HCT116 (cell line): ENCODE measurements around the gene DND1. TPM values are rescaled to one million over a fixed set of nuclear protein-coding genes. Genes with fewer than 3 reads are reported as not detected.

Source experiments
- ATAC-seq: fragments of 200-7000 bp; cut with Tn5 transposase; 2 replicates; pipeline ENCODE4 v1.9.1; 2020; ENCODE audit warnings: mild to moderate bottlenecking, moderate library complexity
- BruUV-seq: library from RNA; stranded (reverse); fragments of 400-500 nt; replicated peaks from 2 replicates; lab custom pipeline; 2021; lab: Mats Ljungman, UMichigan
- CTCF ChIA-PET: fragments of 300-600 bp; sonication (Branson Sonifier 250); formaldehyde crosslinking; loops from one replicate; lab custom pipeline; 2021; ENCODE audit warnings: antibody characterized with exemption; lab: Charles Lee
- POLR2A ChIA-PET: fragments of 300-600, 350-600 bp; sonication (Branson Sonifier 250); formaldehyde crosslinking; loops from one replicate; lab custom pipeline; 2021; ENCODE audit warnings: antibody characterized with exemption; lab: Charles Lee
- RAD21 ChIA-PET, 2 experiments: fragments of 300-600 bp; sonication (Branson Sonifier 250); formaldehyde crosslinking; loops; one replicate each; lab custom pipeline; 2023; ENCODE audit warnings: low total read pairs in 2 of 2; ENCODE audit not compliant: uncharacterized antibody in 2 of 2, unreplicated experiment in 2 of 2, low non-redundant PET in 1 of 2; lab: Charles Lee
- DNase-seq: peaks from one replicate; pipeline ENCODE4 v3.0.0-alpha.2; 2010; ENCODE audit warnings: low read depth, low spot score
- H2AFZ ChIP-seq: fragments of 200-600 bp; shearing (Covaris generic), sonication (generic); 2 replicates; pipeline ENCODE4 v1.6.1; 2017; ENCODE audit warnings: low read depth, mixed run types, mixed read lengths, antibody characterized with exemption, low read length; ENCODE audit not compliant: poor library complexity, severe bottlenecking
- H3K27ac ChIP-seq: 2 replicates; pipeline ENCODE4 v1.5.1; 2012; ENCODE audit warnings: low read depth, low read length
- H3K27me3 ChIP-seq: fragments of 200-600 bp; sonication (generic); 2 replicates; pipeline ENCODE4 v1.6.1; 2016; ENCODE audit warnings: mixed run types, low read length, mixed read lengths; ENCODE audit not compliant: insufficient read depth
- H3K36me3 ChIP-seq, 2 experiments: fragments of 200-500 bp in 1 of 2; fragments of 200-600 bp in 1 of 2; sonication (Bioruptor generic) in 1 of 2; sonication (generic) in 1 of 2; 2 replicates each; pipeline versions ENCODE4 v1.5.1 to v1.6.1; 2014 to 2016; ENCODE audit warnings: low read length in 2 of 2, inconsistent platforms in 1 of 2, mixed read lengths in 1 of 2, mixed run types in 1 of 2; ENCODE audit not compliant: insufficient read depth in 2 of 2, control insufficient read depth in 1 of 2
- H3K4me1 ChIP-seq, 2 experiments: fragments of 200-600 bp in 1 of 2; sonication (generic) in 1 of 2; 2 replicates each; pipeline versions ENCODE4 v1.5.1 to v1.6.1; 2012 to 2017; ENCODE audit warnings: low read length in 2 of 2, inconsistent platforms in 1 of 2, mild to moderate bottlenecking in 1 of 2, mixed read lengths in 1 of 2, mixed run types in 1 of 2, moderate library complexity in 1 of 2; ENCODE audit not compliant: insufficient read depth in 2 of 2, control insufficient read depth in 1 of 2
- H3K4me2 ChIP-seq: fragments of 200-600 bp; sonication (generic); 2 replicates; pipeline ENCODE4 v1.6.1; 2017; ENCODE audit warnings: mixed run types, low read length, mixed read lengths
- H3K4me3 ChIP-seq, 2 experiments: fragments of 200-600 bp in 1 of 2; sonication (generic) in 1 of 2; replicated peaks in 1 of 2; 2 replicates each; pipeline ENCODE4 v1.5.1; 2011 to 2016; ENCODE audit warnings: low read length in 2 of 2, control low read depth in 1 of 2, low read depth in 1 of 2, mild to moderate bottlenecking in 1 of 2, mixed read lengths in 1 of 2, mixed run types in 1 of 2
- H3K79me2 ChIP-seq: fragments of 200-600 bp; sonication (generic); 2 replicates; pipeline ENCODE4 v1.6.1; 2017; ENCODE audit warnings: mild to moderate bottlenecking, mixed run types, low read length, moderate library complexity, mixed read lengths; ENCODE audit not compliant: insufficient read depth
- H3K9ac ChIP-seq: fragments of 200-600 bp; sonication (generic); 2 replicates; pipeline ENCODE4 v1.6.1; 2016; ENCODE audit warnings: low read length, mixed read lengths
- H3K9me2 ChIP-seq: fragments of 200-600 bp; sonication (generic), shearing (Covaris generic); 2 replicates; pipeline ENCODE4 v1.6.1; 2017; ENCODE audit warnings: mixed run types, mild to moderate bottlenecking, moderate library complexity; ENCODE audit not compliant: insufficient read depth
- H3K9me3 ChIP-seq, 2 experiments: fragments of 200-500 bp in 1 of 2; fragments of 200-600 bp in 1 of 2; sonication (Bioruptor generic) in 1 of 2; sonication (generic) in 1 of 2; 2 replicates each; pipeline ENCODE4 v1.6.1; 2014 to 2017; ENCODE audit warnings: low read length in 2 of 2, mixed read lengths in 2 of 2, inconsistent platforms in 1 of 2, low read depth in 1 of 2, mild to moderate bottlenecking in 1 of 2, mixed run types in 1 of 2, moderate library complexity in 1 of 2; ENCODE audit not compliant: control insufficient read depth in 1 of 2, insufficient read depth in 1 of 2
- H4K20me1 ChIP-seq: fragments of 200-600 bp; sonication (generic), shearing (Covaris generic); 2 replicates; pipeline ENCODE4 v1.6.1; 2017; ENCODE audit warnings: mixed run types, mild to moderate bottlenecking, moderate library complexity; ENCODE audit not compliant: insufficient read depth
- ELF1 ChIP-seq: IDR thresholded peaks from 2 replicates; pipeline ENCODE4 v1.6.1; 2012; ENCODE audit warnings: low read depth, borderline replicate concordance
- EZH2 ChIP-seq: fragments of 200-600 bp; sonication (generic); IDR thresholded peaks from 2 replicates; pipeline ENCODE4 v1.6.1; 2017; ENCODE audit warnings: antibody characterized with exemption, mixed run types
- FOSL1 ChIP-seq: IDR thresholded peaks from 2 replicates; pipeline ENCODE4 v1.6.1; 2012; ENCODE audit warnings: low read depth
- JUND ChIP-seq: IDR thresholded peaks from 2 replicates; pipeline ENCODE4 v1.6.1; 2012
- MAX ChIP-seq: IDR thresholded peaks from 2 replicates; pipeline ENCODE4 v1.6.1; 2012
- POLR2A ChIP-seq: IDR thresholded peaks from 2 replicates; pipeline ENCODE4 v1.7.0; 2011; ENCODE audit warnings: borderline replicate concordance; ENCODE audit not compliant: insufficient read depth, insufficient read length; ENCODE audit errors: extremely low read depth
- POLR2AphosphoS5 ChIP-seq: IDR thresholded peaks from 2 replicates; pipeline ENCODE4 v1.6.1; 2011; ENCODE audit warnings: mild to moderate bottlenecking, low read depth, low read length, moderate library complexity
- SP1 ChIP-seq: IDR thresholded peaks from 2 replicates; pipeline ENCODE4 v1.6.1; 2012; ENCODE audit warnings: low read depth
- SRF ChIP-seq: IDR thresholded peaks from 2 replicates; pipeline ENCODE4 v1.6.1; 2012; ENCODE audit warnings: low read depth
- YY1 ChIP-seq: IDR thresholded peaks from 2 replicates; pipeline ENCODE4 v1.6.1; 2011; ENCODE audit warnings: low read length, low read depth, moderate library complexity, mild to moderate bottlenecking; ENCODE audit not compliant: insufficient replicate concordance; ENCODE audit errors: extremely low read depth
- ZNF274 ChIP-seq: fragments of 200-500 bp; sonication (Bioruptor generic); IDR thresholded peaks from 2 replicates; pipeline ENCODE4 v1.6.1; 2014; ENCODE audit warnings: mild to moderate bottlenecking, low read depth, low read length, inconsistent platforms
- intact Hi-C: fragments of 100-400 bp; cut with micrococcal nuclease; formaldehyde crosslinking; loops from 2 replicates; pipeline ENCODE4 v1.10.0; 2022
- total RNA-seq: library from RNA; stranded (reverse); gene quantifications from one replicate; pipeline ENCODE4 v1.2.1, GENCODE V29; 2021; ENCODE audit not compliant: unreplicated experiment
- TF ChIP-seq, protein P1 (sequence below): IDR thresholded peaks from 2 replicates; pipeline ENCODE4 v1.6.1; 2011; ENCODE audit warnings: mild to moderate bottlenecking, low read length, moderate library complexity; ENCODE audit not compliant: insufficient replicate concordance; ENCODE audit errors: extremely low read depth
- TF ChIP-seq, protein P2 (sequence below): IDR thresholded peaks from 2 replicates; pipeline ENCODE4 v1.6.1; 2012
- TF ChIP-seq, protein P3 (sequence below): IDR thresholded peaks from 2 replicates; pipeline ENCODE4 v1.6.1; 2012; ENCODE audit warnings: low read depth

Gene DND1
- total RNA-seq, 1 experiment from 2014 or later: 2.3 TPM

GRCh38 chr5:140632366-140633020, 40.9 kb downstream of the DND1 start:
- POLR2A ChIA-PET: no interaction called here
- H3K79me2 ChIP-seq: no peaks in the 10 kb centered on the region
- no peaks in the 10 kb centered on the region for H4K20me1 ChIP-seq
- no peak for DNase-seq
- no peaks in the 10 kb centered on the region for H3K36me3 ChIP-seq
- CTCF ChIA-PET: no interaction called here
- RAD21 ChIA-PET: no interaction called here
- no peak overlapping the region for H3K4me3 ChIP-seq
- no peak overlapping the region for H3K4me2 ChIP-seq
- no peak for ATAC-seq
- H3K9me2 ChIP-seq: no peaks in the 10 kb centered on the region
- H2AFZ ChIP-seq: no peak overlapping the region
- intact Hi-C loops: no loop called here
- TF ChIP-seq EZH2: no peak
- TF ChIP-seq, protein P1, sequence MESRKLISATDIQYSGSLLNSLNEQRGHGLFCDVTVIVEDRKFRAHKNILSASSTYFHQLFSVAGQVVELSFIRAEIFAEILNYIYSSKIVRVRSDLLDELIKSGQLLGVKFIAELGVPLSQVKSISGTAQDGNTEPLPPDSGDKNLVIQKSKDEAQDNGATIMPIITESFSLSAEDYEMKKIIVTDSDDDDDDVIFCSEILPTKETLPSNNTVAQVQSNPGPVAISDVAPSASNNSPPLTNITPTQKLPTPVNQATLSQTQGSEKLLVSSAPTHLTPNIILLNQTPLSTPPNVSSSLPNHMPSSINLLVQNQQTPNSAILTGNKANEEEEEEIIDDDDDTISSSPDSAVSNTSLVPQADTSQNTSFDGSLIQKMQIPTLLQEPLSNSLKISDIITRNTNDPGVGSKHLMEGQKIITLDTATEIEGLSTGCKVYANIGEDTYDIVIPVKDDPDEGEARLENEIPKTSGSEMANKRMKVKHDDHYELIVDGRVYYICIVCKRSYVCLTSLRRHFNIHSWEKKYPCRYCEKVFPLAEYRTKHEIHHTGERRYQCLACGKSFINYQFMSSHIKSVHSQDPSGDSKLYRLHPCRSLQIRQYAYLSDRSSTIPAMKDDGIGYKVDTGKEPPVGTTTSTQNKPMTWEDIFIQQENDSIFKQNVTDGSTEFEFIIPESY: no peak
- no peak for TF ChIP-seq SRF
- TF ChIP-seq, protein P2, sequence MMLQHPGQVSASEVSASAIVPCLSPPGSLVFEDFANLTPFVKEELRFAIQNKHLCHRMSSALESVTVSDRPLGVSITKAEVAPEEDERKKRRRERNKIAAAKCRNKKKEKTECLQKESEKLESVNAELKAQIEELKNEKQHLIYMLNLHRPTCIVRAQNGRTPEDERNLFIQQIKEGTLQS: no peak
- TF ChIP-seq YY1: no peak
- no peak for TF ChIP-seq SP1
- no peak for TF ChIP-seq POLR2AphosphoS5
- no peak for TF ChIP-seq POLR2A
- TF ChIP-seq ELF1: no peak
- TF ChIP-seq, protein P3, sequence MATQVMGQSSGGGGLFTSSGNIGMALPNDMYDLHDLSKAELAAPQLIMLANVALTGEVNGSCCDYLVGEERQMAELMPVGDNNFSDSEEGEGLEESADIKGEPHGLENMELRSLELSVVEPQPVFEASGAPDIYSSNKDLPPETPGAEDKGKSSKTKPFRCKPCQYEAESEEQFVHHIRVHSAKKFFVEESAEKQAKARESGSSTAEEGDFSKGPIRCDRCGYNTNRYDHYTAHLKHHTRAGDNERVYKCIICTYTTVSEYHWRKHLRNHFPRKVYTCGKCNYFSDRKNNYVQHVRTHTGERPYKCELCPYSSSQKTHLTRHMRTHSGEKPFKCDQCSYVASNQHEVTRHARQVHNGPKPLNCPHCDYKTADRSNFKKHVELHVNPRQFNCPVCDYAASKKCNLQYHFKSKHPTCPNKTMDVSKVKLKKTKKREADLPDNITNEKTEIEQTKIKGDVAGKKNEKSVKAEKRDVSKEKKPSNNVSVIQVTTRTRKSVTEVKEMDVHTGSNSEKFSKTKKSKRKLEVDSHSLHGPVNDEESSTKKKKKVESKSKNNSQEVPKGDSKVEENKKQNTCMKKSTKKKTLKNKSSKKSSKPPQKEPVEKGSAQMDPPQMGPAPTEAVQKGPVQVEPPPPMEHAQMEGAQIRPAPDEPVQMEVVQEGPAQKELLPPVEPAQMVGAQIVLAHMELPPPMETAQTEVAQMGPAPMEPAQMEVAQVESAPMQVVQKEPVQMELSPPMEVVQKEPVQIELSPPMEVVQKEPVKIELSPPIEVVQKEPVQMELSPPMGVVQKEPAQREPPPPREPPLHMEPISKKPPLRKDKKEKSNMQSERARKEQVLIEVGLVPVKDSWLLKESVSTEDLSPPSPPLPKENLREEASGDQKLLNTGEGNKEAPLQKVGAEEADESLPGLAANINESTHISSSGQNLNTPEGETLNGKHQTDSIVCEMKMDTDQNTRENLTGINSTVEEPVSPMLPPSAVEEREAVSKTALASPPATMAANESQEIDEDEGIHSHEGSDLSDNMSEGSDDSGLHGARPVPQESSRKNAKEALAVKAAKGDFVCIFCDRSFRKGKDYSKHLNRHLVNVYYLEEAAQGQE: no peak
- TF ChIP-seq ZNF274: no peak
- TF ChIP-seq JUND: no peak
- TF ChIP-seq FOSL1: no peak
- no peak for TF ChIP-seq MAX
- no peak overlapping the region for H3K27ac ChIP-seq
- H3K9me3 ChIP-seq: no peaks in the 10 kb centered on the region
- H3K9ac ChIP-seq: no peak overlapping the region
- peaks cover 0 to 10% of the 10 kb centered on the region in 2 experiments; a peak in 2 of 4 replicates for H3K4me1 ChIP-seq
- H3K27me3 ChIP-seq: no peaks in the 10 kb centered on the region
- BruUV-seq: no TSS peak
